Activated CD4-positive, alpha-beta T cell treated with anti-CD3 and anti-CD28 coated beads for 4 hours (primary cell): ENCODE results near the gene GOLGA8S.
"Not testable (repeated sequence)": the region's sequence is repeated elsewhere in the genome, so short reads cannot be mapped to it uniquely, and the experiment has no call there.

Experiments
- DNase-seq, 2 donors: peaks; one replicate each; pipeline ENCODE4 v3.0.0-alpha.2; 2020

The GOLGA8S gene

GRCh38 chr15:23354448-23354847, at the start of gene GOLGA8S:
Gene GOLGA8S, plus strand, starts transcription at chr15:23354748. Its CDS starts 62 bp downstream, at chr15:23354810.
- DNase-seq, result not testable (repeated sequence)

GRCh38 chr15:23304805-23305204, 49.7 kb upstream of the GOLGA8S start:
- not testable (repeated sequence) for DNase-seq

GRCh38 chr15:23305921-23306320, 48.6 kb upstream of the GOLGA8S start:
- not testable (repeated sequence) for DNase-seq

GRCh38 chr15:23311233-23311632, 43.3 kb upstream of the GOLGA8S start:
- DNase-seq, result not testable (repeated sequence)

GRCh38 chr15:23334096-23334495, 20.5 kb upstream of the GOLGA8S start, which contains the start of gene GOLGA6L26:
Gene GOLGA6L26, minus strand, starts transcription at chr15:23334196. Its CDS starts 61 bp downstream, at chr15:23334135.
- DNase-seq, result not testable (repeated sequence)

GRCh38 chr15:23362622-23363021, 8.1 kb downstream of the GOLGA8S start:
- not testable (repeated sequence) for DNase-seq

GRCh38 chr15:23364261-23364660, 9.7 kb downstream of the GOLGA8S start:
- DNase-seq, result not testable (repeated sequence)

GRCh38 chr15:23370578-23370977, 16.0 kb downstream of the GOLGA8S start:
- DNase-seq, result no peak

GRCh38 chr15:23371134-23371533, 16.6 kb downstream of the GOLGA8S start:
- not testable (repeated sequence) for DNase-seq

- not testable (repeated sequence) for DNase-seq
These were observed 17.3 kb downstream of the GOLGA8S start for GRCh38 chr15:23371868-23372267.

- no peak for DNase-seq
These were observed 17.7 kb downstream of the GOLGA8S start for GRCh38 chr15:23372284-23372683.

GRCh38 chr15:23372891-23373600, 18.5 kb downstream of the GOLGA8S start:
- DNase-seq, result not testable (repeated sequence)

GRCh38 chr15:23374226-23374625, 19.7 kb downstream of the GOLGA8S start:
- DNase-seq, result not testable (repeated sequence)

- not testable (repeated sequence) for DNase-seq
These were observed 24.4 kb downstream of the GOLGA8S start for GRCh38 chr15:23378946-23379345.

- DNase-seq, result not testable (repeated sequence)
These were observed 26.2 kb downstream of the GOLGA8S start for GRCh38 chr15:23380700-23381099.

- not testable (repeated sequence) for DNase-seq
These were observed 26.6 kb downstream of the GOLGA8S start for GRCh38 chr15:23381192-23381591.

- DNase-seq, result no peak
These were observed 29.8 kb downstream of the GOLGA8S start for GRCh38 chr15:23384371-23384770.

- no peak for DNase-seq
These were observed 31.4 kb downstream of the GOLGA8S start for GRCh38 chr15:23385886-23386430.

GRCh38 chr15:23387621-23388190, 33.2 kb downstream of the GOLGA8S start:
- DNase-seq, result no peak

- no peak for DNase-seq
These were observed 40.6 kb downstream of the GOLGA8S start for GRCh38 chr15:23395030-23395692.

- no peak for DNase-seq
These were observed 41.3 kb downstream of the GOLGA8S start for GRCh38 chr15:23395832-23396231.

GRCh38 chr15:23397779-23398178, 43.2 kb downstream of the GOLGA8S start:
- no peak for DNase-seq

- not testable (repeated sequence) for DNase-seq
These were observed 43.8 kb downstream of the GOLGA8S start for GRCh38 chr15:23398357-23398756.
